Measurements from ENCODE around the gene CNOT1.
"Not testable (repeated sequence)": the region's sequence is repeated elsewhere in the genome, so short reads cannot be mapped to it uniquely, and the experiment has no call there.

Gene CNOT1

DNA sequence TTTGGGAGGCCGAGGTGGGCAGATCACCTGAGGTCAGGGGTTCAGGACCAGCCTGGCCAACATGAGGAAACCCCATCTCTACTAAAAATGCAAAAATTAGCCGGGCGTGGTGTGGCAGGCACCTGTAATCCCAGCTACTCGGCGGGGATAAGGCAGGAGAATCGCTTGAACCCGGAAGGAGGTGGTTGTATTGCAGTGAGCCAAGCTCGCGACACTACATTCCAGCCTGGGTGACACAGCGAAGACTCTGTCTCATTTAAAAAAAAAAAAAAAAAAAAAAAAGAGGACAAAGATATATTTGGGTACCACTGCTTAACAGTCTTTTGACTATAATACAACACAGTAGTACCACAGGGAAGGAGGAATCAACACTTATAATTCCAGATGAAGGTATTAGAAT, 9.2 kb downstream of the CNOT1 start:
- peaks cover 77% of the 10 kb centered on the region for H4K20me1 ChIP-seq (ENCODE audit: insufficient read depth, low read length)
- H3K9me3 ChIP-seq (ENCODE audit: insufficient read depth, low read length): no peaks in the 10 kb centered on the region
- peaks cover 13% of the 10 kb centered on the region for H3K4me1 ChIP-seq (ENCODE audit: low read length)
- peaks cover 100% of the 10 kb centered on the region for H3K79me2 ChIP-seq (ENCODE audit: low read length)
- H3K4me3 ChIP-seq (ENCODE audit: low read length): no peak overlapping the region
- peaks cover 67% of the 10 kb centered on the region for H3K36me3 ChIP-seq (replicated peaks; ENCODE audit: low read depth, low read length)
- no peak overlapping the region; the same call in 1 of the 2 replicates for H3K27ac ChIP-seq (ENCODE audit: low read length)
- peak overlapping the region; percentile 48; the same call in 1 of the 2 replicates for H3K4me2 ChIP-seq (ENCODE audit: low read length)
- H3K9ac ChIP-seq (ENCODE audit: low read length): no peak overlapping the region
- no peak for TF ChIP-seq EZH2phosphoT487 (IDR thresholded peaks at IDR 0.05; ENCODE audit: low read depth)
- TF ChIP-seq, protein P1, sequence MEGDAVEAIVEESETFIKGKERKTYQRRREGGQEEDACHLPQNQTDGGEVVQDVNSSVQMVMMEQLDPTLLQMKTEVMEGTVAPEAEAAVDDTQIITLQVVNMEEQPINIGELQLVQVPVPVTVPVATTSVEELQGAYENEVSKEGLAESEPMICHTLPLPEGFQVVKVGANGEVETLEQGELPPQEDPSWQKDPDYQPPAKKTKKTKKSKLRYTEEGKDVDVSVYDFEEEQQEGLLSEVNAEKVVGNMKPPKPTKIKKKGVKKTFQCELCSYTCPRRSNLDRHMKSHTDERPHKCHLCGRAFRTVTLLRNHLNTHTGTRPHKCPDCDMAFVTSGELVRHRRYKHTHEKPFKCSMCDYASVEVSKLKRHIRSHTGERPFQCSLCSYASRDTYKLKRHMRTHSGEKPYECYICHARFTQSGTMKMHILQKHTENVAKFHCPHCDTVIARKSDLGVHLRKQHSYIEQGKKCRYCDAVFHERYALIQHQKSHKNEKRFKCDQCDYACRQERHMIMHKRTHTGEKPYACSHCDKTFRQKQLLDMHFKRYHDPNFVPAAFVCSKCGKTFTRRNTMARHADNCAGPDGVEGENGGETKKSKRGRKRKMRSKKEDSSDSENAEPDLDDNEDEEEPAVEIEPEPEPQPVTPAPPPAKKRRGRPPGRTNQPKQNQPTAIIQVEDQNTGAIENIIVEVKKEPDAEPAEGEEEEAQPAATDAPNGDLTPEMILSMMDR (IDR thresholded peaks at IDR 0.05; ENCODE audit: low read depth, low read length): no peak
- no peaks in the 10 kb centered on the region for H3K27me3 ChIP-seq (ENCODE audit: low read depth, low read length)
- no peak overlapping the region for H2AFZ ChIP-seq (ENCODE audit: low read depth, low read length)

DNA sequence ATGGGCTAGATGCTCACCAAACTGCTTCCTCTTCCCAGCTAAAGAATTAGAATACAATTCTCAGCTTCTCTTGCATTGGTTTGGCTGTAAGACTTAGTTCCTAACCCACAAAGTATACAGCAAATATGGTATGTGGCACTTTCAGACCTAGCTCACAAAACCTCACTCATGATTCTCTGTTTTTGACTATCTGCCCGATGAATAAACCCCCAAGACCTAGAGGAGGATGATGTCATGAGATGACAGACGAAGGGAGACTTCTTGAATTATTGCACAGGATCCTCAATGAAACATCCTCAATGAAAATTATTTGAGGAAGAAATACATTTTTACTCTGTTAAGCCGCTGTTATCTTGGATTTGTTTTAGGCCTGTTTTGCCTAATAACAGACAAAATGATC, 14.3 kb downstream of the CNOT1 start:
- peaks cover 8% of the 10 kb centered on the region for H3K4me1 ChIP-seq (ENCODE audit: low read length)
- H3K27ac ChIP-seq (ENCODE audit: low read length): no peak overlapping the region
- peaks cover 48% of the 10 kb centered on the region for H3K36me3 ChIP-seq (replicated peaks; ENCODE audit: low read depth, low read length)
- H4K20me1 ChIP-seq (ENCODE audit: insufficient read depth, low read length): peaks cover 92% of the 10 kb centered on the region
- peaks cover 99% of the 10 kb centered on the region for H3K79me2 ChIP-seq (ENCODE audit: low read length)
- no peaks in the 10 kb centered on the region for H3K9me3 ChIP-seq (ENCODE audit: insufficient read depth, low read length)
- no peak overlapping the region for H3K4me3 ChIP-seq (ENCODE audit: low read length)
- H3K27me3 ChIP-seq (ENCODE audit: low read depth, low read length): no peaks in the 10 kb centered on the region
- no peak overlapping the region for H2AFZ ChIP-seq (ENCODE audit: low read depth, low read length)
- TF ChIP-seq EZH2phosphoT487 (IDR thresholded peaks at IDR 0.05; ENCODE audit: low read depth): no peak
- TF ChIP-seq, protein P1 (IDR thresholded peaks at IDR 0.05; ENCODE audit: low read depth, low read length): no peak
- no peak overlapping the region for H3K9ac ChIP-seq (ENCODE audit: low read length)
- H3K4me2 ChIP-seq (ENCODE audit: low read length): no peak overlapping the region

DNA sequence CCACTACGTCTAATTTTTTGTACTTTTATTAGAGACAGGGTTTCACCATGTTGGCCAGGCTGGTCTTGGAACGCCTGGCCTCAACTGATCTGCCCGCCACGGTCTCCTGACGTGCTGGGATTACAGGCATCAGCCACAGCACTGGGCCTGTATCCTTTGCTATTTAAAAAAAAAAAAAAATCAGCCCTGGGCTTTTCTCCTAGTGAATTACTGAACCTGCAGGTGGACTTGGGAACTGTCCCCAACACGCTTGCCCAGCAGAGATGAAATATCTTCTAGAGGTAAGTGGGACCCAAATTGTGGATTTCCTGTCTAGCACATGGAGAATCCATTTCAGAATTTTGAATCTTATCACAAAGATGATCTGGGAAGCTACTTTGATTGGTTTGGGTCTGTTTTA, 14.8 kb downstream of the CNOT1 start:
- TF ChIP-seq, protein P1 (IDR thresholded peaks at IDR 0.05; ENCODE audit: low read depth, low read length): no peak
- TF ChIP-seq EZH2phosphoT487 (IDR thresholded peaks at IDR 0.05; ENCODE audit: low read depth): no peak
- no peaks in the 10 kb centered on the region for H3K27me3 ChIP-seq (ENCODE audit: low read depth, low read length)
- H3K4me3 ChIP-seq (ENCODE audit: low read length): no peak overlapping the region
- H3K9me3 ChIP-seq (ENCODE audit: insufficient read depth, low read length): no peaks in the 10 kb centered on the region
- H3K4me1 ChIP-seq (ENCODE audit: low read length): peaks cover 4% of the 10 kb centered on the region
- H3K9ac ChIP-seq (ENCODE audit: low read length): no peak overlapping the region
- H4K20me1 ChIP-seq (ENCODE audit: insufficient read depth, low read length): peaks cover 92% of the 10 kb centered on the region
- no peak overlapping the region for H3K4me2 ChIP-seq (ENCODE audit: low read length)
- H3K27ac ChIP-seq (ENCODE audit: low read length): no peak overlapping the region
- H3K36me3 ChIP-seq (replicated peaks; ENCODE audit: low read depth, low read length): peaks cover 45% of the 10 kb centered on the region
- no peak overlapping the region for H2AFZ ChIP-seq (ENCODE audit: low read depth, low read length)
- peaks cover 99% of the 10 kb centered on the region for H3K79me2 ChIP-seq (ENCODE audit: low read length)

DNA sequence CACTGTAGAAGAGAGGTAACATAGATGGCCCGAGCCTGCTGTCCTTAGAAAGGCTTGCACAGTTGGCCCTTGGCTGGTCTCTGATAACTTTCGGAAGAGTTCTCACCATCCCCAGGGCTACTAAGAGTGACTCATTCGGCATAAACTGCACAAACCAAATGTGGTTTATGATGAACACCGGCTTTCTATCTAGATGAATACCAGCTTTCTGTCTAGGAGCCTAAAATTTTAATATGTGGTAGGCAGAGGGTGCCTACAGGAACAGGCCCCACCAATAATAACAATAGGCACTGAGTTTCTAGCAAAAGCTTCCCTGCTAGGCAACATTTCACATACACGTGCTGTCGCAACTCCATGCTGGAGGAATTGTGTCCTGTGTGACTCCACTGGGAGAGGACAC, 15.4 kb downstream of the CNOT1 start:
- Histone ChIP-seq H3K9ac (ENCODE audit: low read length) (no peak overlapping the region), H4K20me1 (ENCODE audit: insufficient read depth, low read length) (peaks cover 91% of the 10 kb centered on the region), H3K27me3 (ENCODE audit: low read depth, low read length) (no peaks in the 10 kb centered on the region), H3K79me2 (ENCODE audit: low read length) (peaks cover 99% of the 10 kb centered on the region), H3K4me2 (ENCODE audit: low read length) (no peak overlapping the region), H3K36me3 (replicated peaks; ENCODE audit: low read depth, low read length) (peaks cover 44% of the 10 kb centered on the region), H3K9me3 (ENCODE audit: insufficient read depth, low read length) (no peaks in the 10 kb centered on the region), H3K27ac (ENCODE audit: low read length) (no peak overlapping the region), H2AFZ (ENCODE audit: low read depth, low read length) (no peak overlapping the region), H3K4me1 (ENCODE audit: low read length) (no peaks in the 10 kb centered on the region), H3K4me3 (ENCODE audit: low read length) (no peak overlapping the region)
- TF ChIP-seq, protein P1 (IDR thresholded peaks at IDR 0.05; ENCODE audit: low read depth, low read length): no peak
- TF ChIP-seq EZH2phosphoT487 (IDR thresholded peaks at IDR 0.05; ENCODE audit: low read depth): no peak

DNA sequence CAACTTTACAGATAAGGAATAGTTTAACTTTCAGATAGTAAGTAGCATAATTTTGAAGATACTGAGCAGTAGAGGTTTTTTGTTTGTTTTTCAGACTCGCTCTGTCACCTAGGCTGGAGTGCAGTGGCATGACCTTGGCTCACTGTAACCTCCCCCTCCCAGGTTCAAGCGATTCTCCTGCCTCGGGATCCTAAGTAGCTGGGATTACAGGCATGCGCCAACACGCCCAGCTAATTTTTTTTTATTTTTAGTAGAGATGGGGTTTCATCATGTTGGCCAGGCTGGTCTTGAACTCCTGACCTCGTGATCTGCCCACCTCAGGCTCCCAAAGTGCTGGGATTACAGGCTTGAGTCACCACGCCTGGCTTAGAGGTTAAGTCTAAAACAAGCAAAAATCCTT, 16.7 kb downstream of the CNOT1 start:
- peaks cover 91% of the 10 kb centered on the region for H4K20me1 ChIP-seq (ENCODE audit: insufficient read depth, low read length)
- H3K4me1 ChIP-seq (ENCODE audit: low read length); H3K9ac ChIP-seq (ENCODE audit: low read length); H3K4me2 ChIP-seq (ENCODE audit: low read length); H2AFZ ChIP-seq (ENCODE audit: low read depth, low read length); H3K27me3 ChIP-seq (ENCODE audit: low read depth, low read length); H3K4me3 ChIP-seq (ENCODE audit: low read length); H3K27ac ChIP-seq (ENCODE audit: low read length); H3K9me3 ChIP-seq (ENCODE audit: insufficient read depth, low read length): not testable (repeated sequence)
- H3K79me2 ChIP-seq (ENCODE audit: low read length): peaks cover 99% of the 10 kb centered on the region
- peaks cover 37% of the 10 kb centered on the region for H3K36me3 ChIP-seq (replicated peaks; ENCODE audit: low read depth, low read length)
